Stimulated activated CD4-positive, alpha-beta T cell treated with anti-CD3 and anti-CD28 coated beads, TNF-alpha, amount 100 ng/mL, for 24 hours (primary cell): ENCODE measurements around the gene SH3GL2.

Experiments used
- DNase-seq, 3 experiments: peaks; one replicate each; pipeline ENCODE4 v3.0.0-alpha.2; 2020; ENCODE audit warnings: low read depth in 3 of 3

SH3GL2 gene

DNA sequence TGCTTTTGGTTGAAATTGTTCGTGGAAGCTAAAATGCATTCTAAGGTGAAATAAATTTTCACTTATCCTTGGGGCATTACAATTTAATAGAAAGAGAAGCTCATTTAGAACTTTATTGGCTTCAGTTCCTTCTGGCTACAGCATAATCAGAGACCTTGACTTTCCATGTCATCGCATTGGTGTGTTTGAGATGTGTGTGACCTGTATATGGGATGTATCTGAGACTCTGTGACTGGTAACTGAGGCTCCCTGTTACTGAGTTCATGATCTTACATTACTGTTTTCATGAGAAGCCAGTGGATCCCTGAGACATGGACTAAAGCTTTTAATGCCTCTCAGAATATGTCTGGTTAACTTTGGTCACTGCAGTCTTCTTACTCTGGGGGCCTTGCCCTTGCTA is 32.5 kb downstream of the SH3GL2 start:
- DNase-seq, result no peak

DNA sequence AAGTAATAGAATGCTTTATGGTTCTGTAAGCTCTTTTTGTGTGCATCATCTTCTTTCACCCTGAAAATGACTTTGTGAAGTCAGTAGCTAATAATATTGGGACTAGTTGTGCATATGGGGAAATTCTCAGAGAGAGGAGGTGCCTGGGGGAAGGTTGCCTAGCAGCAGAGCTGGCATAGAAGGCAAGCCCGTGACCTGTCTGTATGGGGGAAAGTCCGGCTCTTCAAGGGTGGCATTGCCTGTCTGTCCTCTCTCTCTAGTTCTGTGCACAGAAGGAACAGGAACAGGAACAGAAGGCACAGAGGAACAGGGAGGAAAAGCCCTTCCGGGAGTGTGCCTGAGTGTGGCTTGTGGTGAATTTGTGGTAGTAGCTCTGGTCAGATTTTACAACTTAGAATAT is 33.1 kb downstream of the SH3GL2 start:
- DNase-seq, result no peak

DNA sequence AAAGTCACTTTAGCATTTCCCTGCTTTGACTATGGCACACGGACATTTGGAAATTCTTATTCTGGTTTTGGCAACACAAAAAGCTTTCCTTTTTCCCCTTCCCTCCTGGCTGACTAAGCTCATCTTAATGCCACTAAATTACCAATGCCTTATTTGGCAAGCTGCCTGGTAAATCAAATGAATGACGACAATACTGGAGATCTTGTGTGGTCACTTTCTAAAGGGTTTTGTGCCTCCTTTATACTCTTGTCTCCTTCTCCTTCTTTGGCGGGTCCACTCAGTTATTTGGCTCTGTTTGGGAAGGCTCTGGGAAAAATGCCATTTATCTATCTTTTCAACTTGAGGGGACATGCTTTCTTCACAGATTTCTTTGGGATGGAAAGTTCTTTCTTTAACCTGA is 34.9 kb downstream of the SH3GL2 start:
- DNase-seq, result no peak

DNA sequence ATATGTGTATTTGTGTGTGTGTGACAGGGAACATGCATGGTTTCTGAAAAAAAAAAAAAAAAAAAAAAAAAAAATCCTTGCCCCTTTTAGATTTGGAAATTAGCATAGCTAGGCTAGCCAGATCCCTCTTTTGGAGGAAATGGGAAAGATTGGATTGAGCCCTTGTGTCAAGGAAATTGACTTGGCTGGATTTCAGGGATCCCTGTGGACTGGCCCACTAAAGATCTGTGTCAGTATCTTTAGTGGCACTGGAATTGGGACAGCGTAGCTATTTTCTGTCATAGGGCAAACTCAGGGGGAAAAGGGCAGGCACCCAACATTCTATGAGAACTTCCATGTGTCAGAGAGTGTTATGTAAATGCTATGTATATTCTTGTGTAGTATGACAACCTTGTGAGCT is 35.4 kb downstream of the SH3GL2 start:
- no peak for DNase-seq

DNA sequence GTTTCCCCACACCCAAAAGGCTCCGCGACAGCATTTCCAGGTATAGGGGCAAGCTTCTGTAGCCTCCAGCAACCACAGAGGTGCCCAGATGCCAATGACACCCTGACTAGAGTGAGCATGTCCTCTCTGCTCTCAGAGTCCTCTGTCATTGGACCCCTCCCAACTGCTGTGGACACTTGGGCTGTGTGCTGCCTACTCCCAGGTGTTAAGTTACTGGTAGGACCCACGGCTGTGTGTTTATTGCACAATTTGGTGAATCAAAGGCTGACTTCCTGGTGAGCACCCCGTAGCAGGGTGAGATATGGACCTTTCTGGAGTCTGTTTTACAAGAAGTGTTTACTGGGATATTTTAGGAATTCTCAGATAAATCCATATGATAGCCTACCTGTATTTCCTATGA is 36.0 kb downstream of the SH3GL2 start:
- no peak for DNase-seq

DNA sequence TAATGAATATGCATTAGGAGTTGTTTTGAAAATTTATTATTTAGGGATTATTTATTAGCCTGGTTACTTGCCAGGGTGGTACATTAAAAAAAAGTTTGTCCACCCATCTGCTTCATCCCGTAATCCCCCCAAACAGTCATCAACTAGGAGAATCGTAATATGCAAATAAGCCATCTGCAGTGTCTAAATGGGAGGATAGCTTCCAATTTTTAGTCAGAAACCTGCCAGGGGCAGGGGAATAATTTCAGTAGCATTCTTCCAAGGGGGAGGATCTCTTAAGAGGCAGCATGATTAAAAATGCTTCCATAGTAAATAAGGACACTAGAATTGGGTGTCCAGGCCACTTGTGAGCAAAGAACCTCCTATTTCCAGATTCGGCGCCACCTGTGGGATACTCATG is 43.3 kb downstream of the SH3GL2 start:
- DNase-seq, result no peak

DNA sequence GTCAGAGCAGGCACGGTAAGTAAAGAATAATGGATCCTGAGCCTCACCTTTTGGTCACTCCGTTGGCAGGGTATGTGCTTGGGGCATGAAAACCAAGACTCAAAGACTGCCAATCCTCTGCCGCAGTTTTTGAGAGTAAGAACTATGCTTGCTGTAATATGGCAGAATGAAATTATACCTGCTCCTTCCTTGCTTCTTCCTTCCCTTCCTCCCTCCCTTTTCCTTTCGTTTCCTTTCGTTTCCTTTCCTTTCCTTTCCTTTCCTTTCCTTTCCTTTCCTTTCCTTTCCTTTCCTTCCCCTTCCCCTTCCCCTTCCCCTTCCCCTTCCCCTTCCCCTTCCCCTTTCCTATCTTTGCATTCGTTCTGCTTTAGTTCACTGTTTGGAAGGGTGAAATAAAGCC is 43.9 kb downstream of the SH3GL2 start:
- DNase-seq, result no peak

DNA sequence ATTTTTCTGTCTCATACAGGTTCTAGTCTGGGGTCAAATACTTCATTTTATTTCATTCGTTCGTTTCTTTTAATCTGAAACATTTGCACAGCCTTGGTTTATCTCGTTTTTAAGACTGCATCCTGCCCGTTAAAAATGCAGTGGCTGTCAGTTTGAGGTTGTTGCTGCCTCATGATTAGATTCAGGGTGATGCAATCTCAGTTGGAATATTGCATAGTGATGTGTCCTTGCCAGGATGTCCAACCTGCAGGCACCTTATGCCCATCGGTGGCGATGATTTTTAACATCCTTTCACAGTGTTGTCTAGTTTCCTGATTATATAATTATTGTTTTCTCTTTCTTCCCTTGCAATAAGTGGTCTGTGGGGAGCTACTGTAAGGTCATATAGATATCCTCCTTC is 45.1 kb downstream of the SH3GL2 start:
- no peak for DNase-seq

DNA sequence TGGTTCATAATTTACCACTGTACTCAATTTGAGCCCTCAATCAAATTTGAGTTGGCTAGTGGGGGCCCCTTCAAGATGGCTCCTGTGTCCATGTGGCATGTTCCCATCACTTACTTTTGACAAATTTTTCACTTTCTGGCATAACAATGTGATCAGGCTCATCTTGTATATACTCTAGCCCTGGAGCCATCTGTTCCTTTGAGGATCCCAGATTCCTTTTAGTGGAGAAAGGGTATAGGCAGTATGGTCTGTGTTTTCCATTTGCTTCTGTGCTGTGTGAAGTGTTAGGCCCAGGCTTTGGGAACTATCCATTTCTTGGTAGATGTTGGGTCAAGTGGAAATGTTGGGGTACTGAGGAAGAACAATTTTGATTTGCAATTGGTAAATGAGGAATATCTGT is 45.7 kb downstream of the SH3GL2 start:
- DNase-seq, result no peak

DNA sequence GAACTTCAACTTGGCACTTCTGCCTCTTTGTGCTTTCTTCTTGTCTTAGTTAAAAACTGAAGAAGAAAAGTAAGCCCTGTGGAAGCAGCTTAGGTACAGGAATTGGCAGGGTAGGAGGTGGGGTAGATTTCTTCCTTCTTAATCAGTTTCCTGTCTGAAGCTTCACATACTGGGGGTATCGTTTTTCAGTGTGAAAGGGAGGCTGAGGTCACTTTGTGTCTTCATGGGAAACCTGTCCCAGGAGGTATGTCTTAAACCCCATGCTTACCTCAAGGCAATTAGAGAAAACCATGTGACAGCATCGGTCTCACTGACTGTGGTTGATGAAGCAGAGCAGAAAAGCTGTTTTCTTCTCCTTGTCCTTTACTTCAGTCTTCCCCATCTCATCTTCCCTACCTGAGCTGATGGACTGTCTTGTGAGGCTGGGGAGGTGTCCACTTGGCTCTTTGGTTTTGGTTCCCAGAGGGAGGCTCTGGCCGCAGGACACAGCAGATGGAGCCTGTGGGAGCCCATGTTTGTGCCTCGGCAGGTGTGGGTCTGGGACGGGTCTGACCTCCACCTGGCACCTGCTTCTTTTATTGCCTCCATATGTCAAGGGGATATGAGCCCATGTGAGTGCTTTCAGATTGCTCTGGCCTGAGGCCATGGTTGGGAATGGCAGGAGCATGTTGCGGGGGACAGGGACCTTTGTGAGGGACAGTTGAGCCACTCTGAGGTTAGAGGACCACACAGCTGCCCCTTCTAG is 47.0 kb downstream of the SH3GL2 start:
- no peak for DNase-seq

DNA sequence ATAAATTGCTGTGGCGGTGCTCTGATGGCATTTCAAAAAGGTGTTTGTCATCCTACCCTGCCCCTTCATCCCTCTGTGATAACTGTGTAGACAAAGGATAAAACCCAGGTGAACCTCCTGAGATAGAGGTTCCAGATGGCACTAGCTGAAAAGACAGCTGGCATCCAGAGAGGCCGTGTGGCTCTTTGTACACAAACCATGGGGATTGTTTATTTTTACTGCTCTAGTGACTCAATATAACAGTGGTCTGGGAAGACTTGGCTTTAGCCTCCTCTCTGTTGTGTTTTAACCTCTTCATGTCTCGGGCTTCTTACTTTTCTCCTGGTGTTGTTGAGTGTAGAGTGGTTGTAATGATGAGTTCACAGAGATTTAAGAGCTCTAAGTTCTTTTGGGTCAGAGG is 48.8 kb downstream of the SH3GL2 start:
- DNase-seq, result no peak

DNA sequence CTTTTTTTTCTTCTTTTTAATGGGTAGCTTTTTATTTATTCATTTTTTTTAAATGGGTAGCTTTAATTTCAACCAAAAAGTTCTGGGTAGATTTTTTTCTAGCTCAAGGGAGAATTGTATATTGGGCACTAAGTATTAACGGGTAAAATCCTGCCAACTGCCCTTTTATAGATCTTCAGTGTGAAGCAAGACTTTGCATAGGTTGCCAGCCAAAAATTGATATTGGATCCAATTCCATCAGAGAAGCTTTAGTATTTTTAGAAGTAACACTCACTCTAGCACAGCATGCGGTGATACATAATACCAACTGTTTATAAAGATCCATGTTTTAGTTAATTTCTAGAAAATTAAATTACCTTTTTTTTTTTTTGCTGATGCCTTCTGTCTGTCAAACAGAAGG is 49.8 kb downstream of the SH3GL2 start:
- no peak for DNase-seq

DNA sequence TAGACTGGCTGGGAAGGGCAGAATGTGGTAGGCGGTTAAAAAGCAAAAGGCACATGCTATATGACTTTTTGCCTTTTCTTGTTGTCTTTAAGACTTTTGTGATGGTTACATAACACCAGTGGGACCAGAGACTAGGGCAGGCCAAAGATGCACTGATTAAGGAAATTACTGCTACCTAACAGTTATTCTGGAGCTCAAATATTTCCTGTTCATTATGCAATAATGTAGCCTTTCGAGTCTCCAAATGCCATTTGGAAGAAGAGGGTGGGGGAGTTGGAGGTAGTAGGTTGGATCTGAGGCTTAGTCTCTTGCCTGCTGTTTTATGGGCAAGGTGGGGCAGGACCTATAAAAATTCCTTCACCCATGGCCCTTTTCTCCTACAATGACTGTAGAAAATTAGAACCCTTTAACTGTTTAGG is 51.7 kb downstream of the SH3GL2 start:
- DNase-seq, result no peak

DNA sequence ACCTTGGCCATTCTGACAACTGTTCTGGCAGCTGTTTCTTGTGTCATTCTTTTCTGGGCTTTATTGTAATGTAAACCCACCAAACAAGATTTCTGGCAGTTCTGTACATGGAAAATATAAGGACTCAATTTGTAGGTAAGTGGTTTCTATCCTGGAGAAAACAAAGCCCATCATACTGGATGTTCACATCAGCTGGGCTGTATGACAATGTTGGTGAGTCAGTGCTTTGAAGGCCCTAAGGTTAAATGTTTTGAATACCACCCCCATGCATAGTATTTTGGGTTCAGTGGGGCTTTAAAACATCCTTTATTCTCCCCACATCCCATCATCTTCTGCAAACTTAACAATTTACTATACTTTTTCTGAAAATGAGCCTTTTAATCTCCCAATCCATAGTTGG is 52.5 kb downstream of the SH3GL2 start:
- no peak for DNase-seq

DNA sequence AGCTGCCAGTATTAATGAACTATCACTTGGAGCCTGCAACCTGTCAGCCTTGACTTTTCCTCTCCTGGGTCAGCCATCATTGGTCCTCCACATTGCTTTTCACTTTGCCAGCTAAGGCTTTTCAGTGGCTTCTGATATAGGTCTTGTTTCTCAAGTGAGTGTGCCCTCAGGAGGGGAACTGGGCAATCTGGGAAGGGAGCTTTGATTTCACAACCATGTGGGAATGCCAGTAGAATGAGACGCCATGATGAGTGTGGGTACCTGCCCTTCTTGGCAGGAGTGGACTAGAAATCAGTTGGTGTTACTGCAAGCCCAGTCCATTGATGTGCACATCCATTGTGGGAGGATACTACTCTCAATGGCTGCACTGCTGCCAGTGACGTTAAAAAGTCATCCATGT is 54.1 kb downstream of the SH3GL2 start:
- no peak for DNase-seq

DNA sequence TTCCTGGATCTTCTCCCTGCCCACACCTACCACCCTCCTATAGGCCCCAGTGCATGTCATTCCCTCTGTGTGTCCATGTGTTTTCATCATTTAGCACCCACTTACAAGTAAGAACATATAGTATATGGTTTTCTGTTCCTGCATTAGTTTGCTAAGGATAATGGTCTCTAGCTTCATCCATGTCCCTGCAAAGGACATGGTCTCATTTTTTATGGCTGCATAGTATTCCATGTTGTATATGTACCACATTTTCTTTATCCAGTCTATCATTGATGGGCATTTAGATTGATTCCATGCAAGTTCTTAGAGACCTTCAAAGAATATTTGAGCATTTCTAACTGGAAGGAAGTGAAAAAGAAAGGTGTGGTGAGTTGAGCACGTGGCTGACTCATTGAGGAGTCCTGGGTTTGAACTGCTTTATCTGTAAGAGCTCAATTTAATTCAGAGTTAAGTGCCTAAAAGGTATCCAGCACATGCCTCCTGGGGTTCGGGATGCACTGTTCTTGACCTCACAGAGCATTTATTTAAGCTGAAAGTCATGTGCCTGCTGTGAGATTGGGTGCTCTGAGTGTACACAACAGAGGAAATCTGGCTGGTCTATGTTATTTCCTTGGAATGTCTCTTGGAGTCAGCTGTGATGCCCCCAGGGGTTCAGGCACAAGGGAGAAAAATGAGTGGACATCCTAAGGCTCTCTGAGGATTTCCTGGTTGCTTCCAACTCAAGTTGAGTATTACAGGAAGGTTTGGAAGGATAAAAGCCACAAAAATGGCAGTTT is 56.4 kb downstream of the SH3GL2 start:
- DNase-seq, result no peak

DNA sequence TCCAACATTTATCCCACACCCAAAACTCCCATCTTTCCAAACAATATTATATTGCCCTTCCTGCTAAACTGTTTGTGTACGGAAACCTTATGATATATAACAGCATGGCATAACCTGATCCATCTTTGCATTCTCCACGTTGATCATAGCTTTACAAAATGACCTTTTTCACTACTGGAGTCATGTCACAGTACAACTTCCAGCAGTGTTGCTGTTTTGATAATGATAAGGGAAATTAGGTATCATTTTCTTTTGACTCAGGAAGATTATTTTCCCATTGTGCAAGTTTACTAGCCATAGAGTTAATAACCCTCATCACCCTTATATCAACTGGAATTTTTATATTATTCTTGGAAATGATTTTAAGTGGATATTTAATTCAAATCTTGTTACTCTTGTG is 57.5 kb downstream of the SH3GL2 start:
- no peak for DNase-seq

DNA sequence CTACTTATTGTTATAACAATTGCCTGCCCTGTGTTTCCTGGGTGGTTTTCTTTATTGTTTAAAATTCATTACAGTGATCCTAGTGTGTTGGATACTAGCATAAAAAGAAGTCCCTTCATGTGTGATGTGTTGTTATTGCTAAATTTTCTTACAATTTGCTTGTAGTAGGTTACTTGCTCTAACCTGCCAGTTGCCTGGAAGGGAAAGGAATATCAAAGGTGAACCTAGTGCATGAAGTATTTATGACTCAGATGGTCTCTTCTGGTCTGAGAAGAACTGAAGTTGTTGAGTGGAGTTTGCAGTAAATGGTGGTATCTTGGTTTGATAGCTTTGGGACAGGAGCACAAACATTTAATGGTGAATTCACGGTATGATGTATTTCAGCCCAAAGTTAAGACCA is 58.0 kb downstream of the SH3GL2 start:
- DNase-seq, result no peak

DNA sequence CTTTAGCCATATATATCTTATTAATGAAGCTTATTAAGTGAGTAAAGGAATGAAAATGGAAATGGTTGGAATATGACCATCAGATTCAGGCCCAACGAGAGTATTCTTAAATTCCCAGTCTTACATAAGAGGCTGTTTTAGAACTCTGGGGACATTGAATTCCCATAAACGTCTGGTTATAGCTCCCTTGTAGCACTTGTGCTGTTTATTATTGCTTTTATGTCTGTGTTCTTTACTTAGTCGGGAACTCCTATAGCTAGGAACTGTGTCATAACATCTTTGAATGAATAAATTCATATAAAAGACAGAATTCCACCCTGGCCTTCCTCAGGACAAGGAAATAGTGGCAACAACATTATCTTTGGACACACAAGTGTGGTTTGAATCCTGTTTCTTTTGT is 58.4 kb downstream of the SH3GL2 start:
- DNase-seq, result no peak

DNA sequence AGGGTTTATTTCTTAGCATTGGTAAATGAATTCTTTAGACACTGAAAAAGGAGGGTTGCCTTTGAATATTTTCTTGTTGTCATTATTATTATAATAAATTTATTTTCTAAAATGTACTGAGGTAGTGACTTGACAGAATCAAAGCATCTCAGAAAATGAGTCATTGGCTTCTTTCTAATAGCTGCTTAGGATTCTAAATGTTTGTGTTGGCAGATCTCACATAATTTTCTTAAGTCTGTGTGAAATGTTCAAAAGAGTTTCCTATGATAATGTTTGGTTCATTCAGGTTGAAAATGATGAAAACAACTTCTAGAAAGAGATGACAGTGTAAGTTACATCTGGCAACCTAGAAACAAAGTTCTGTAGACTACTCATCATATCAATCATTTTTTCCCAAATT is 69.7 kb downstream of the SH3GL2 start:
- DNase-seq, result no peak

DNA sequence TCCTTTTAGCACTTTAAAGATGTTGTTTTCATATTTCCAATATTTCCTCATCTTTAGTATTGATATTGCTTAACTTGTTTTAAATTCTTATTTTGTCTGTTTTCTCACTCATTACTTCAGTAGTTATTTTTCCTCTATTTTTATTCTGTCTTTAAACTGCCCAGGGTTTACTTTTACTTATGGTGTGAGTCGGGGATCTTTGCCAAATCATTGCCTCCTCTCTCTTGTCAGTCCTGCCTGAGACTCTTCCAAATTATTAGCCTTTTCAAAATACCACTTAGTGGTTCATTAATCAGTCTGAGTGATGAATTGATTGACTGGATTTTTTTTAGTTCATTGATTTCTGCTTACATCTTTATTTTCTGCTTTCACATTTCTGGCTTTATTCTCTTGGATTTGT is 72.9 kb downstream of the SH3GL2 start:
- no peak for DNase-seq

DNA sequence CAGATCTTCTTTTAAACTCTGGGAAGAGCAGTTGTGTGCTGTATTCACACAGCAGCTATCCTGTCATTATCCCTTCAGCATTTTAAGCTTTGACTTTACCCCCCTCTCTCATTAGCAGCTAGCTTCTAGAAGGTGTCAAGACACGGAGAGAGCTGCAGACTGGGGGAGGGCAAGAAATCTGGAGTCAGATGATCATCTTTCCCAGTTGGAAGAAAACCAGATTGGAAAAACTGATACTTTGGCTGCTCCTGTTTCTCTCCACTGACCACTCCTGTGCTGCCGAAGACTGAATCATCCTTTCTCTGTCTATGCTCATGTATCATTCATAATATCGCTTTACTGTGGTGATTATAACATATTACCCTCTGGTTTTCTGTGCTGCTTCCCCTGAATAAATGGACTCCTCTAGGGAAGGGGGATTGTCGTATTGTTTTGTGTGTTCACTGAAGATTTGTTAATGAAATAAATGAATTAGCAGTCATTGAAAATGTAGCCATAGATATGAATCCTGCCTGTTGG is 75.1 kb downstream of the SH3GL2 start:
- DNase-seq, result no peak

DNA sequence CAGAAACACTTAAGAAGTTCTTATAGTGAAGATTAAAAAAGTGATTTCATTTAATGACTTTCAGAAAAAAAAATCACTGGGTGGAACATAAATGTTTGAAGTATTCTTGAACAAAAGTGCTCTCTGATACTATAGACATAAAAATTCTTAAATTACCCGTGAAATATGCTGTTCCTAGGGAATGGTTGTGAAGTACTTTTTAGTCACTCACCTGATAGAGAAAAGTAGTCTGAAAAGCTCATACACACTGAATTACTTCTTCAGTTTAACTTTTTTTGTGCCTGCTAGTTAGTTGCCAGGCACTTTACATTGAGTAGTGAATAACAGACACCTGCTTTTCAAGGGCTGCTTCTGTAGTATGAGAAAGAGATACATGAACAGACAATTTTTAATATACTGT is 78.0 kb downstream of the SH3GL2 start:
- DNase-seq, result no peak
